Duodenal mucosa (tissue), 2 donors: Measurements from ENCODE around the gene MUSTN1.

ENCODE experiments used
- H3K27ac ChIP-seq: one replicate; pipeline ENCODE4 v1.7.0; 2013; ENCODE audit warnings: low read depth, low read length
- H3K27me3 ChIP-seq, 2 donors: one replicate each; pipeline ENCODE4 v1.7.0; 2013; ENCODE audit warnings: low read length in 2 of 2, control low read depth in 1 of 2; ENCODE audit not compliant: insufficient read depth in 2 of 2, control insufficient read depth in 1 of 2
- H3K36me3 ChIP-seq, 2 donors: one replicate each; pipeline ENCODE4 v1.7.0; 2013; ENCODE audit warnings: low read length in 2 of 2, control low read depth in 1 of 2; ENCODE audit not compliant: insufficient read depth in 2 of 2, control insufficient read depth in 1 of 2
- H3K4me1 ChIP-seq, 2 donors: one replicate each; pipeline ENCODE4 v1.7.0; 2013; ENCODE audit warnings: low read length in 2 of 2, control low read depth in 1 of 2; ENCODE audit not compliant: insufficient read depth in 2 of 2, control insufficient read depth in 1 of 2
- H3K4me3 ChIP-seq, 2 donors: one replicate each; pipeline ENCODE4 v1.7.0; 2013; ENCODE audit warnings: low read length in 2 of 2, low read depth in 1 of 2
- H3K9ac ChIP-seq, 2 donors: one replicate each; pipeline ENCODE4 v1.7.0; 2013; ENCODE audit warnings: low read length in 2 of 2, low read depth in 1 of 2
- H3K9me3 ChIP-seq, 2 donors: one replicate each; pipeline ENCODE4 v1.7.0; 2013; ENCODE audit warnings: low read length in 2 of 2, control low read depth in 1 of 2; ENCODE audit not compliant: control insufficient read depth in 1 of 2

Gene MUSTN1

GRCh38 chr3:52811452-52812011 lies 23.3 kb downstream of the MUSTN1 start:
- Histone ChIP-seq H3K4me3 (no peak overlapping the region), H3K9ac (no peak overlapping the region), H3K9me3 (no peaks in the 10 kb centered on the region), H3K27me3 (no peaks in the 10 kb centered on the region), H3K4me1 (no peaks in the 10 kb centered on the region), H3K36me3 (no peaks in the 10 kb centered on the region), H3K27ac (no peak overlapping the region)

DNA sequence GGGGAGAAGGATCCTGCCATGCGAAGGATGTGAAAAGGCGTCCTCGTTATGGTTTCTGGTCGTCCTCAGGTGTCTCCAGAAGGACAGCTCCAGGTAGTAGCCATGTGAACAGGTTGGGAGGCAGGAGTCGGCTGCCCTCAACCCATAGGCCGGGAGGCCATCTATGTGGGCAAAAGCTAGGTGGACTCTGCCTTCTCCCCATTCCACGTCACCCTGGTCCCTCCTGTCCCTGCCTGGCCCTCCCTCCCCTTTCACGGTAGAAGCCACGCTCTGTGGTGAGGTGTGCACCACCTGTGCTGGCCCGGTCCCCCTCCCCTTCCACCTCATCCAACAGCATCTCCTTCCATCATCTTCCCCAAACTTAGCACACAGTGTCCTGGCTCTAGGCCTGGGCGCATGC lies 23.9 kb downstream of the MUSTN1 start:
- no peaks in the 10 kb centered on the region for H3K36me3 ChIP-seq
- H3K4me3 ChIP-seq = no peak overlapping the region
- H3K9me3 ChIP-seq = no peaks in the 10 kb centered on the region
- no peaks in the 10 kb centered on the region for H3K27me3 ChIP-seq
- H3K27ac ChIP-seq = no peak overlapping the region
- H3K4me1 ChIP-seq = no peaks in the 10 kb centered on the region
- H3K9ac ChIP-seq = no peak overlapping the region

DNA sequence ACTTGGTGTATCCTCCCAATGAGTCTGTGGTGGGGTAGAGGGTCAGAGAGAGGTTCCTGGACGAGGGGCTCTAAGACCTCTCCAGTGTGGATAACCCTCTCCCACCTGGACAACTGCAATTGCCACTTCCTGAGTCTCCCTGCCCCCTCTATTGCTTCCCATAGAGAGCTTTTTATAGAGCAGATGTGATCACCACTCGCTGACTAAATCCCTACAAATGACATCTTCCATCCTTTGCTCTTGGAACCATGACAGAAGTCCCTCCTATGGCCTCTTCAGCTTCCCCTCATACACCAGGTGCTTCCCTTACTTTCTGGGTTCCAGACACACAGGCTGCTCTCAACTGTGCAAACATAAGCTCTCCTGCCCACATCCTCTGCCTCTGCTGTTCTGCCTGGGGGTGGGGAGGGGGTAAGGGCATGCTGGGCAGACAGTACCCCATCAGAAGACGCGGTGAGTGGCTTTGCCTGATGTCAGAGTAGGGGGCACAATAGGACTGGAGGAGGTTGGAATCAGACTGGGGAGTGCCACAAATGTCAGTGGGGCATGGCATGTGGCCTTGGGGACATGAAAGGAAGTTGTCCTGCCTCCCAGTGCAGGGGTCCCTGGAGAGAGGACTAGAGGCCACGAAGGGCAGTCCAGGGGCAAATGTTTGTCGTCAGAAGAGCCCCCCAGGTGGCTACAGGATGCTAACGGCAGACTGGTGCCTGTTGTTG lies 25.0 kb downstream of the MUSTN1 start:
- Histone ChIP-seq H3K9ac (no peak overlapping the region), H3K9me3 (no peaks in the 10 kb centered on the region), H3K36me3 (no peaks in the 10 kb centered on the region), H3K4me3 (no peak overlapping the region), H3K27ac (no peak overlapping the region), H3K4me1 (no peaks in the 10 kb centered on the region), H3K27me3 (no peaks in the 10 kb centered on the region)

DNA sequence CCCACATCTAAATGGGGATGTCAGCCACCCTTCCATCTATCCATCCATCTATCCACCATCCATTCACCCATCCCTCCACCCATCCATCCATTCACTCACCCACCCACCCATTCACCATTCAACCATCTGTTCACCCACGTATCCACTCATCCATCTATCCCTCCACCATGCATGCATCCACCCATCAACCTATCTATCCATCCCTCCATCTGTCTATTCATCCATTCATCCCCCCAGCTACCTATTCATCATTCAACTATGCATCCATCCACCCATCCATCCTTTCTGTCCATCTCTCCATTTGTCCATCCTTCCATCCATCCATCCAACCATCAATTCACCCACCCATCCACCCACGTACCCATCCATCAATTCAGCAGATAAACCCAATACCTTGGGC lies 25.7 kb downstream of the MUSTN1 start:
- no peaks in the 10 kb centered on the region for H3K4me1 ChIP-seq
- no peaks in the 10 kb centered on the region for H3K27me3 ChIP-seq
- H3K9me3 ChIP-seq = no peaks in the 10 kb centered on the region
- H3K9ac ChIP-seq = no peak overlapping the region
- no peak overlapping the region for H3K27ac ChIP-seq
- no peaks in the 10 kb centered on the region for H3K36me3 ChIP-seq
- no peak overlapping the region for H3K4me3 ChIP-seq

GRCh38 chr3:52805270-52806039 lies 29.4 kb downstream of the MUSTN1 start:
- H3K9ac ChIP-seq = no peak overlapping the region
- no peaks in the 10 kb centered on the region for H3K4me1 ChIP-seq
- no peaks in the 10 kb centered on the region for H3K36me3 ChIP-seq
- no peaks in the 10 kb centered on the region for H3K27me3 ChIP-seq
- H3K27ac ChIP-seq = no peak overlapping the region
- no peak overlapping the region for H3K4me3 ChIP-seq
- H3K9me3 ChIP-seq = no peaks in the 10 kb centered on the region

GRCh38 chr3:52801839-52802238 lies 33.0 kb downstream of the MUSTN1 start:
- no peak overlapping the region for H3K9ac ChIP-seq
- no peak overlapping the region for H3K4me3 ChIP-seq
- H3K9me3 ChIP-seq = no peaks in the 10 kb centered on the region
- no peaks in the 10 kb centered on the region for H3K4me1 ChIP-seq
- H3K27ac ChIP-seq = no peak overlapping the region
- H3K27me3 ChIP-seq = no peaks in the 10 kb centered on the region
- H3K36me3 ChIP-seq = no peaks in the 10 kb centered on the region

- no peaks in the 10 kb centered on the region for H3K9me3 ChIP-seq
- H3K36me3 ChIP-seq = no peaks in the 10 kb centered on the region
- H3K4me1 ChIP-seq = no peaks in the 10 kb centered on the region
These were observed 34.7 kb downstream of the MUSTN1 start for GRCh38 chr3:52800079-52800478.

GRCh38 chr3:52798978-52799476 lies 35.8 kb downstream of the MUSTN1 start:
- Histone ChIP-seq H3K27me3 (no peaks in the 10 kb centered on the region), H3K36me3 (no peaks in the 10 kb centered on the region), H3K9ac (no peak overlapping the region), H3K27ac (no peak overlapping the region), H3K4me1 (no peaks in the 10 kb centered on the region), H3K4me3 (no peak overlapping the region), H3K9me3 (no peaks in the 10 kb centered on the region)

More at GRCh38 chr3:52800079-52800478, 34.7 kb downstream of the MUSTN1 start:
- Histone ChIP-seq H3K9ac (no peak overlapping the region), H3K27ac (no peak overlapping the region), H3K4me3 (no peak overlapping the region), H3K27me3 (no peaks in the 10 kb centered on the region)

GRCh38 chr3:52798376-52798977 lies 36.3 kb downstream of the MUSTN1 start:
- H3K27ac ChIP-seq = no peak overlapping the region
- no peaks in the 10 kb centered on the region for H3K36me3 ChIP-seq
- H3K9ac ChIP-seq = no peak overlapping the region
- H3K9me3 ChIP-seq = no peaks in the 10 kb centered on the region
- H3K27me3 ChIP-seq = no peaks in the 10 kb centered on the region
- H3K4me1 ChIP-seq = no peaks in the 10 kb centered on the region
- no peak overlapping the region for H3K4me3 ChIP-seq

DNA sequence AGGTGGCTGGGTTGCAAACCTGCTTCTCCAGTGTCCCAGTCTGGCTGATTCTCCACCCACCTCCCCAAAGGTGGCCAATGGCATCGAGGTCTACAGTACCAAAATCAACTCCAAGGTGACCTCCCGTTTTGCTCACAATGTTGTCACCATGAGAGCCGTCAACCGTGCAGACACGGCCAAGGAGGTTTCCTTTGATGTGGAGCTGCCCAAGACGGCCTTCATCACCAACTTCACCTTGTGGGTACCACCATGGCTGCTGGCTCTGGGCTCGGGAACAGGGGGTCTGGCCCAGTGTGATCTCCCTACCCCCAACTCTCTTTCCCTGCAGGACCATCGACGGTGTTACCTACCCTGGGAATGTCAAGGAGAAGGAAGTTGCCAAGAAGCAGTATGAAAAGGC lies 38.4 kb downstream of the MUSTN1 start:
- Histone ChIP-seq H3K9ac (no peak overlapping the region), H3K9me3 (no peaks in the 10 kb centered on the region), H3K4me3 (no peak overlapping the region), H3K36me3 (no peaks in the 10 kb centered on the region), H3K27ac (no peak overlapping the region), H3K27me3 (no peaks in the 10 kb centered on the region), H3K4me1 (no peaks in the 10 kb centered on the region)
